ENCODE measurements around the gene UBR1. TPM values are rescaled to one million over a fixed set of nuclear protein-coding genes. Genes with fewer than 3 reads are reported as not detected.

The UBR1 gene
- total RNA-seq, 1 donor from 2014 or later = 33.2 TPM

DNA sequence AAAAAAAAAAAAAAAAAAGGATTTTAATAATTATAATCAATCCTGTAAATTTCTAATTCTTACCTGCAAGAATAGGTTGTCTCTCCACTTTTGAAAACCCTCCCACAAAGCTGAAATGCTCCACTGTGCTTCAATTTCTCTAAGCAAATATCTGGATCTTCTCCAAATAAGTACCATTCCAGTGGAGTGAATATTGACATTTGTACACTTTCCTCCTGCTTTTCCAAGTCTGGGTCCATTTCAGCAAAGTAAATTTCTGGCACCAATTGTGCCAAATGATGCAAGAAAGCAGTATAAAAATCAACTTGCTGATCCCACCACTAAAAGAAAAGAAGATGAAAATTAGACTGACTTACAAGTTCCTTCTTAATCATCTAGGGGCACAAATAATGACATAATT lies 19.9 kb downstream of the UBR1 start:
- Mint-ChIP-seq H3K27ac (no peak overlapping the region), H3K4me3 (no peak overlapping the region), H3K9me3 (no peaks in the 10 kb centered on the region), H3K36me3 (peaks cover 19% of the 10 kb centered on the region), H3K4me1 (no peaks in the 10 kb centered on the region), H3K27me3 (ENCODE audit: insufficient read depth, low read depth) (no peaks in the 10 kb centered on the region)
- Histone ChIP-seq H3K27me3 (no peaks in the 10 kb centered on the region), H3K9ac (no peak overlapping the region), H3K4me1 (no peaks in the 10 kb centered on the region), H3K27ac (no peak overlapping the region), H3K36me3 (peaks cover 15% of the 10 kb centered on the region), H4K20me1 (ENCODE audit: low read depth) (no peaks in the 10 kb centered on the region), H3F3A (ENCODE audit: low read depth) (no peaks in the 10 kb centered on the region), H3K79me2 (ENCODE audit: low read depth) (peaks cover 48% of the 10 kb centered on the region), H3K4me2 (no peak overlapping the region), H3K4me3 (no peak overlapping the region), H2AFZ (replicated peaks) (no peak overlapping the region), H3K9me3 (ENCODE audit: low read depth) (no peaks in the 10 kb centered on the region)
- no peak for DNase-seq (ENCODE audit: low spot score)
- TF ChIP-seq, protein P1, sequence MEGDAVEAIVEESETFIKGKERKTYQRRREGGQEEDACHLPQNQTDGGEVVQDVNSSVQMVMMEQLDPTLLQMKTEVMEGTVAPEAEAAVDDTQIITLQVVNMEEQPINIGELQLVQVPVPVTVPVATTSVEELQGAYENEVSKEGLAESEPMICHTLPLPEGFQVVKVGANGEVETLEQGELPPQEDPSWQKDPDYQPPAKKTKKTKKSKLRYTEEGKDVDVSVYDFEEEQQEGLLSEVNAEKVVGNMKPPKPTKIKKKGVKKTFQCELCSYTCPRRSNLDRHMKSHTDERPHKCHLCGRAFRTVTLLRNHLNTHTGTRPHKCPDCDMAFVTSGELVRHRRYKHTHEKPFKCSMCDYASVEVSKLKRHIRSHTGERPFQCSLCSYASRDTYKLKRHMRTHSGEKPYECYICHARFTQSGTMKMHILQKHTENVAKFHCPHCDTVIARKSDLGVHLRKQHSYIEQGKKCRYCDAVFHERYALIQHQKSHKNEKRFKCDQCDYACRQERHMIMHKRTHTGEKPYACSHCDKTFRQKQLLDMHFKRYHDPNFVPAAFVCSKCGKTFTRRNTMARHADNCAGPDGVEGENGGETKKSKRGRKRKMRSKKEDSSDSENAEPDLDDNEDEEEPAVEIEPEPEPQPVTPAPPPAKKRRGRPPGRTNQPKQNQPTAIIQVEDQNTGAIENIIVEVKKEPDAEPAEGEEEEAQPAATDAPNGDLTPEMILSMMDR (IDR thresholded peaks at IDR 0.05) = no peak
- TF ChIP-seq EZH2 (IDR thresholded peaks at IDR 0.05) (no peak), EZH2phosphoT487 (IDR thresholded peaks at IDR 0.05) (no peak)

- peaks cover 4% of the 10 kb centered on the region for H3K4me1 ChIP-seq
- H3K9ac ChIP-seq = no peak overlapping the region
- no peak for DNase-seq (ENCODE audit: low spot score)
- H3K27ac ChIP-seq = no peak overlapping the region
- H3K4me2 ChIP-seq = no peak overlapping the region
- no peaks in the 10 kb centered on the region for H3K27me3 ChIP-seq
- no peak overlapping the region for H3K4me3 ChIP-seq
- H3K9me3 ChIP-seq (ENCODE audit: low read depth) = no peaks in the 10 kb centered on the region
- TF ChIP-seq, protein P1 (IDR thresholded peaks at IDR 0.05) = no peak
- TF ChIP-seq EZH2phosphoT487 (IDR thresholded peaks at IDR 0.05) (no peak), EZH2 (IDR thresholded peaks at IDR 0.05) (no peak)
- Mint-ChIP-seq H3K4me3 (no peak overlapping the region), H3K4me1 (no peaks in the 10 kb centered on the region), H3K27ac (no peak overlapping the region), H3K9me3 (peaks cover 2% of the 10 kb centered on the region), H3K27me3 (ENCODE audit: insufficient read depth, low read depth) (peaks cover 2% of the 10 kb centered on the region), H3K36me3 (peaks cover 25% of the 10 kb centered on the region)
- no peaks in the 10 kb centered on the region for H3F3A ChIP-seq (ENCODE audit: low read depth)
- H2AFZ ChIP-seq (replicated peaks) = no peak overlapping the region
- H3K79me2 ChIP-seq (ENCODE audit: low read depth) = peaks cover 17% of the 10 kb centered on the region
- no peaks in the 10 kb centered on the region for H4K20me1 ChIP-seq (ENCODE audit: low read depth)
- peaks cover 17% of the 10 kb centered on the region for H3K36me3 ChIP-seq
These were observed 23.3 kb downstream of the UBR1 start for GRCh38 chr15:43082509-43082908.

DNA sequence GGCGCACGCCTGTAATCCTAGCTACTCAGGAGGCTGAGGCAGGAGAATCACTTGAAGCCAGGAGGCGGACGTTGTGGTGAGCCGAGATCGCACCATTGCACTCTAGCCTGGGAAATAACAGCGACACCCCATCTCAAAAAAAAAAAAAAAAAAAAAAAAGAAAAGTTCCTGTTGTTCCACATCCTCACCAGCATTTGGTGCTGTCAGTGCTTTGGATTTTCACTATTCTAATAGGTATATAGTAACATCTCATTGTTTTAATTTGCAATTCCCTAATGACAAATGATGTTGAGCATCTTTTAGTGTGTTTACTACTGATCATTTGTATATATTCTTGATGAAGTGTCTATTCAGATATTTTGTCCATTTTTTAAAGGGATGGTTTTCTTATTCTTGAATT lies 24.6 kb downstream of the UBR1 start:
- H3K4me3 Mint-ChIP-seq = no peak overlapping the region
- Histone ChIP-seq H3K4me2 (no peak overlapping the region), H3K9ac (no peak overlapping the region), H3K4me3 (no peak overlapping the region), H3K27ac (no peak overlapping the region), H3F3A (ENCODE audit: low read depth) (no peaks in the 10 kb centered on the region), H3K79me2 (ENCODE audit: low read depth) (peaks cover 6% of the 10 kb centered on the region), H4K20me1 (ENCODE audit: low read depth) (no peaks in the 10 kb centered on the region), H3K27me3 (no peaks in the 10 kb centered on the region), H3K9me3 (ENCODE audit: low read depth) (no peaks in the 10 kb centered on the region), H3K4me1 (peaks cover 4% of the 10 kb centered on the region), H2AFZ (replicated peaks) (no peak overlapping the region), H3K36me3 (peaks cover 17% of the 10 kb centered on the region)
- no peaks in the 10 kb centered on the region for H3K4me1 Mint-ChIP-seq
- peaks cover 2% of the 10 kb centered on the region for H3K27me3 Mint-ChIP-seq (ENCODE audit: insufficient read depth, low read depth)
- H3K9me3 Mint-ChIP-seq = peaks cover 2% of the 10 kb centered on the region
- no peak for DNase-seq (ENCODE audit: low spot score)
- H3K36me3 Mint-ChIP-seq = peaks cover 22% of the 10 kb centered on the region
- H3K27ac Mint-ChIP-seq = no peak overlapping the region
- TF ChIP-seq EZH2phosphoT487 (IDR thresholded peaks at IDR 0.05) = no peak
- TF ChIP-seq, protein P1 (IDR thresholded peaks at IDR 0.05) = no peak
- no peak for TF ChIP-seq EZH2 (IDR thresholded peaks at IDR 0.05)
